ENCODE measurements around the gene UBE2E2. TPM values are rescaled to one million over a fixed set of nuclear protein-coding genes. Genes with fewer than 3 reads are reported as not detected.

UBE2E2 gene
- total RNA-seq, 2 experiments from 2014 or later, result 14.1 to 20.2 TPM

GRCh38 chr3:23206366-23206765 lies 3.2 kb downstream of the UBE2E2 start:
- ChIA-PET POLR2A (no interaction called here), CTCF (interaction anchor here (1.0 kb wide), 1 partner anchor 38 kb away, joined by 3 read pairs; no protein-coding TSS in a partner anchor)
- Mint-ChIP-seq H3K36me3 (ENCODE audit: low read depth) (peaks cover 9% of the 10 kb centered on the region), H3K9me3 (no peaks in the 10 kb centered on the region), H3K27ac (no peak overlapping the region), H3K4me1 (ENCODE audit: low read depth) (peaks cover 36% of the 10 kb centered on the region), H3K4me3 (no peak overlapping the region), H3K27me3 (peaks cover 10% of the 10 kb centered on the region)
- TF ChIP-seq CTCF (IDR thresholded peaks at IDR 0.05), result no peak
- ATAC-seq (ENCODE audit: poor library complexity), result no peak
- no peaks in the 10 kb centered on the region for H3K36me3 ChIP-seq (ENCODE audit: insufficient read depth, low read length)
- peaks cover 10% of the 10 kb centered on the region for H3K4me1 ChIP-seq (ENCODE audit: insufficient read depth, low read length)
- intact Hi-C loops (cut with DNase I, micrococcal nuclease), result loop anchor here in 1 of 2 experiments (10.0 kb wide), 1 partner anchor 738 kb away; the partner anchor contains the start of gene NR1D2
- H3K27me3 ChIP-seq (ENCODE audit: control insufficient read depth in 1 of 2, insufficient read depth in 2 of 2, low read length in 2 of 2), result no peaks in the 10 kb centered on the region
- no peak overlapping the region for H3K27ac ChIP-seq (ENCODE audit: low read depth in 1 of 2, low read length in 2 of 2)
- H3K4me3 ChIP-seq (ENCODE audit: low read length), result no peak overlapping the region
- no peak for DNase-seq
- H3K9me3 ChIP-seq (ENCODE audit: control insufficient read depth in 1 of 2, insufficient read depth in 1 of 2, low read length in 2 of 2), result no peaks in the 10 kb centered on the region

GRCh38 chr3:23209103-23209502 lies 6.0 kb downstream of the UBE2E2 start:
- Mint-ChIP-seq H3K27me3 (no peaks in the 10 kb centered on the region), H3K36me3 (ENCODE audit: low read depth) (peaks cover 1% of the 10 kb centered on the region), H3K4me3 (no peak overlapping the region), H3K9me3 (no peaks in the 10 kb centered on the region), H3K27ac (no peak overlapping the region), H3K4me1 (ENCODE audit: low read depth) (peaks cover 26% of the 10 kb centered on the region)
- Histone ChIP-seq H3K4me1 (ENCODE audit: insufficient read depth, low read length) (no peaks in the 10 kb centered on the region), H3K27ac (ENCODE audit: low read depth in 1 of 2, low read length in 2 of 2) (no peak overlapping the region), H3K27me3 (ENCODE audit: control insufficient read depth in 1 of 2, insufficient read depth in 2 of 2, low read length in 2 of 2) (no peaks in the 10 kb centered on the region), H3K36me3 (ENCODE audit: insufficient read depth, low read length) (no peaks in the 10 kb centered on the region), H3K9me3 (ENCODE audit: control insufficient read depth in 1 of 2, insufficient read depth in 1 of 2, low read length in 2 of 2) (no peaks in the 10 kb centered on the region), H3K4me3 (ENCODE audit: low read length) (no peak overlapping the region)
- intact Hi-C loops (cut with DNase I, micrococcal nuclease), result loop anchor here in 1 of 2 experiments (10.0 kb wide), 1 partner anchor 736 kb away; the partner anchor contains the start of gene NR1D2
- ChIA-PET CTCF (no interaction called here), POLR2A (no interaction called here)
- no peak for DNase-seq
- no peak for TF ChIP-seq CTCF (IDR thresholded peaks at IDR 0.05)
- no peak for ATAC-seq (ENCODE audit: poor library complexity)

- Mint-ChIP-seq H3K9me3 (no peaks in the 10 kb centered on the region), H3K27me3 (no peaks in the 10 kb centered on the region), H3K4me3 (no peak overlapping the region), H3K4me1 (ENCODE audit: low read depth) (peaks cover 18% of the 10 kb centered on the region), H3K36me3 (ENCODE audit: low read depth) (no peaks in the 10 kb centered on the region), H3K27ac (no peak overlapping the region)
- ATAC-seq (ENCODE audit: poor library complexity), result no peak
- H3K27ac ChIP-seq (ENCODE audit: low read depth in 1 of 2, low read length in 2 of 2), result no peak overlapping the region
- CTCF ChIA-PET, result no interaction called here
- no peak overlapping the region for H3K4me3 ChIP-seq (ENCODE audit: low read length)
- no peaks in the 10 kb centered on the region for H3K4me1 ChIP-seq (ENCODE audit: insufficient read depth, low read length)
- DNase-seq, result no peak
- H3K27me3 ChIP-seq (ENCODE audit: control insufficient read depth in 1 of 2, insufficient read depth in 2 of 2, low read length in 2 of 2), result no peaks in the 10 kb centered on the region
- H3K9me3 ChIP-seq (ENCODE audit: control insufficient read depth in 1 of 2, insufficient read depth in 1 of 2, low read length in 2 of 2), result no peaks in the 10 kb centered on the region
- intact Hi-C loops (cut with DNase I, micrococcal nuclease), result loop anchor here in 1 of 2 experiments (10.0 kb wide), 1 partner anchor 735 kb away; the partner anchor contains the start of gene NR1D2
- no peaks in the 10 kb centered on the region for H3K36me3 ChIP-seq (ENCODE audit: insufficient read depth, low read length)
- POLR2A ChIA-PET, result no interaction called here
- no peak for TF ChIP-seq CTCF (IDR thresholded peaks at IDR 0.05)
These were observed 6.8 kb downstream of the UBE2E2 start for GRCh38 chr3:23209747-23210487.

Data from CD4-positive, alpha-beta T cell (primary cell).